AG04449 (cell line): Measurements from ENCODE around the gene CFAP97D2.
"Not testable (repeated sequence)": the region's sequence is repeated elsewhere in the genome, so short reads cannot be mapped to it uniquely, and the experiment has no call there.

Experiments used
- CTCF ChIA-PET: fragments of 350-600 bp; formaldehyde crosslinking; extraction: SDS; loops from one replicate; lab custom pipeline; 2021; ENCODE audit warnings: antibody characterized with exemption; lab: Yijun Ruan, JAX
- POLR2A ChIA-PET: fragments of 400-600, 350-600 bp; formaldehyde crosslinking; extraction: SDS; loops from one replicate; lab custom pipeline; 2020; ENCODE audit warnings: antibody characterized with exemption, inconsistent platforms; lab: Yijun Ruan, JAX
- DNase-seq: peaks from one replicate; pipeline ENCODE4 v3.0.0-alpha.2; 2010; ENCODE audit warnings: low read depth, low spot score
- H3K4me3 ChIP-seq: 2 replicates; pipeline ENCODE4 v1.5.1; 2011; ENCODE audit warnings: low read depth, mild to moderate bottlenecking, control low read depth, low read length
- CTCF ChIP-seq: IDR thresholded peaks from one replicate; pipeline ENCODE4 v1.5.1; 2011; ENCODE audit warnings: mild to moderate bottlenecking, moderate library complexity, low read length, control low read depth, inconsistent platforms; ENCODE audit not compliant: insufficient read depth; ENCODE audit errors: missing control alignments

The CFAP97D2 gene

GRCh38 chr13:114259374-114259773 lies 80.3 kb downstream of the CFAP97D2 start:
- no peak for DNase-seq
- H3K4me3 ChIP-seq: no peak overlapping the region
- ChIA-PET CTCF (no interaction called here), POLR2A (interaction anchor here (0.6 to 1.4 kb wide), 2 partner anchors 11 kb away, joined by 3 read pairs; no protein-coding TSS in a partner anchor)
- TF ChIP-seq CTCF: no peak

GRCh38 chr13:114259974-114260373 lies 80.9 kb downstream of the CFAP97D2 start:
- ChIA-PET POLR2A (interaction anchor here (0.6 to 1.4 kb wide), 2 partner anchors 11 to 12 kb away, joined by 3 read pairs; no protein-coding TSS in a partner anchor), CTCF (no interaction called here)
- no peak for TF ChIP-seq CTCF
- H3K4me3 ChIP-seq: no peak overlapping the region
- DNase-seq: no peak

GRCh38 chr13:114260814-114261213 lies 81.8 kb downstream of the CFAP97D2 start:
- DNase-seq: no peak
- H3K4me3 ChIP-seq: no peak overlapping the region
- no peak for TF ChIP-seq CTCF
- POLR2A ChIA-PET: interaction anchor here (1.4 kb wide), 1 partner anchor 12 kb away, joined by 3 read pairs; no protein-coding TSS in a partner anchor
- CTCF ChIA-PET: no interaction called here

- TF ChIP-seq CTCF: no peak
- no peak for DNase-seq
- CTCF ChIA-PET: no interaction called here
- no peak overlapping the region for H3K4me3 ChIP-seq
- POLR2A ChIA-PET: no interaction called here
These were observed 82.4 kb downstream of the CFAP97D2 start for GRCh38 chr13:114261328-114261965.

GRCh38 chr13:114263578-114263977 lies 84.5 kb downstream of the CFAP97D2 start:
- CTCF ChIA-PET: no interaction called here
- no peak for TF ChIP-seq CTCF
- DNase-seq: no peak
- no peak overlapping the region for H3K4me3 ChIP-seq
- POLR2A ChIA-PET: no interaction called here

GRCh38 chr13:114264313-114264712 lies 85.3 kb downstream of the CFAP97D2 start:
- CTCF ChIA-PET: interaction anchor here (1.1 kb wide), 1 partner anchor 13 kb away, joined by 3 read pairs; no protein-coding TSS in a partner anchor
- DNase-seq, H3K4me3 ChIP-seq: not testable (repeated sequence)
- POLR2A ChIA-PET: interaction anchor here (0.6 to 3.2 kb wide), 3 partner anchors 12 to 55 kb away, joined by 3 to 14 read pairs (median 10); partner anchors contain the start of gene UPF3A
